Bronchial epithelial cell (primary cell): Measurements from ENCODE around the gene TNNI3K. TPM values are rescaled to one million over a fixed set of nuclear protein-coding genes. Genes with fewer than 3 reads are reported as not detected.

ENCODE experiments used
- DNase-seq: peaks from one replicate; pipeline ENCODE4 v3.0.0-alpha.2; 2010; ENCODE audit warnings: low read depth
- FAIRE-seq: peaks from 2 replicates; lab custom pipeline; 2011; peaks lifted over from hg19 to GRCh38; lab: Jason Lieb, UNC
- H3K27me3 ChIP-seq: 2 replicates; pipeline ENCODE4 v1.5.1; 2011; ENCODE audit warnings: low read length; ENCODE audit not compliant: control insufficient read depth, insufficient read depth
- H3K36me3 ChIP-seq: 2 replicates; pipeline ENCODE4 v1.5.1; 2011; ENCODE audit warnings: low read length; ENCODE audit not compliant: control insufficient read depth, insufficient read depth
- H3K4me3 ChIP-seq: 2 replicates; pipeline ENCODE4 v1.5.1; 2011; ENCODE audit warnings: mild to moderate bottlenecking, low read depth, low read length, control low read depth
- CTCF ChIP-seq: IDR thresholded peaks from 2 replicates; pipeline ENCODE4 v1.5.1; 2011; ENCODE audit warnings: mild to moderate bottlenecking, moderate library complexity, low read length, control low read depth, inconsistent platforms; ENCODE audit not compliant: insufficient read depth, severe bottlenecking
- total RNA-seq: library from RNA; depleted of rRNA; stranded (reverse); fragments of >200 nt; gene quantifications from 2 replicates; pipeline ENCODE4 v1.2.1, GENCODE V29; 2014

TNNI3K gene
- total RNA-seq, 1 donor from 2014 or later: 1.3 TPM

GRCh38 chr1:74266001-74266400 lies 30.8 kb downstream of the TNNI3K start:
- no peak for DNase-seq
- TF ChIP-seq CTCF: no peak
- H3K4me3 ChIP-seq: no peak overlapping the region
- no peaks in the 10 kb centered on the region for H3K27me3 ChIP-seq
- FAIRE-seq: no peak
- H3K36me3 ChIP-seq: no peaks in the 10 kb centered on the region

GRCh38 chr1:74271503-74271902 lies 36.3 kb downstream of the TNNI3K start:
- H3K27me3 ChIP-seq: no peaks in the 10 kb centered on the region
- no peak for FAIRE-seq
- TF ChIP-seq CTCF: no peak

GRCh38 chr1:74280642-74281396 lies 45.6 kb downstream of the TNNI3K start:
- DNase-seq: no peak
- H3K36me3 ChIP-seq: no peaks in the 10 kb centered on the region
- TF ChIP-seq CTCF: no peak
- no peaks in the 10 kb centered on the region for H3K27me3 ChIP-seq
- H3K4me3 ChIP-seq: no peak overlapping the region
- FAIRE-seq: no peak

More at GRCh38 chr1:74271503-74271902, 36.3 kb downstream of the TNNI3K start:
- H3K36me3 ChIP-seq: no peaks in the 10 kb centered on the region
- H3K4me3 ChIP-seq: no peak overlapping the region
- no peak for DNase-seq

GRCh38 chr1:74286414-74286813 lies 51.2 kb downstream of the TNNI3K start:
- Histone ChIP-seq H3K36me3 (no peaks in the 10 kb centered on the region), H3K4me3 (no peak overlapping the region), H3K27me3 (no peaks in the 10 kb centered on the region)
- TF ChIP-seq CTCF: no peak
- FAIRE-seq (no peak), DNase-seq (no peak)

GRCh38 chr1:74314438-74314837 lies 79.3 kb downstream of the TNNI3K start:
- H3K36me3 ChIP-seq: no peaks in the 10 kb centered on the region
- no peak for TF ChIP-seq CTCF
- no peak overlapping the region for H3K4me3 ChIP-seq
- no peak for DNase-seq
- H3K27me3 ChIP-seq: no peaks in the 10 kb centered on the region
- FAIRE-seq: no peak

GRCh38 chr1:74316302-74316701 lies 81.1 kb downstream of the TNNI3K start:
- no peak for DNase-seq
- H3K4me3 ChIP-seq: no peak overlapping the region
- FAIRE-seq: no peak
- TF ChIP-seq CTCF: no peak
- H3K27me3 ChIP-seq: no peaks in the 10 kb centered on the region
- H3K36me3 ChIP-seq: no peaks in the 10 kb centered on the region
